Spleen (tissue), 11 donors: ENCODE data around the gene VDAC1. TPM values are rescaled to one million over a fixed set of nuclear protein-coding genes. Genes with fewer than 3 reads are reported as not detected.

Source experiments
- DNase-seq: peaks from one replicate; pipeline ENCODE4 v3.0.0-alpha.2; 2020
- H3K27ac ChIP-seq, 8 donors: fragments of 200-600 bp; sonication (generic) in 7 of 8; 1 replicate in 4 of 8; 2 replicates in 4 of 8; pipeline versions ENCODE4 v1.5.0 to v1.8.0; 2016 to 2021; ENCODE audit warnings: inconsistent platforms in 4 of 8, mild to moderate bottlenecking in 4 of 8, moderate library complexity in 1 of 8
- H3K27me3 ChIP-seq, 7 donors: fragments of 200-600 bp; sonication (generic) in 6 of 7; replicated peaks in 1 of 7; 1 replicate in 4 of 7; 2 replicates in 3 of 7; pipeline versions ENCODE4 v1.5.0 to v1.8.0; 2016 to 2021; ENCODE audit warnings: inconsistent platforms in 3 of 7, mild to moderate bottlenecking in 1 of 7
- H3K36me3 ChIP-seq, 6 donors: fragments of 200-600 bp; sonication (generic) in 5 of 6; 1 replicate in 4 of 6; 2 replicates in 2 of 6; pipeline versions ENCODE4 v1.5.0 to v1.8.0; 2016 to 2021; ENCODE audit warnings: inconsistent platforms in 2 of 6
- H3K4me1 ChIP-seq, 6 donors: fragments of 200-600 bp; sonication (generic) in 5 of 6; 1 replicate in 3 of 6; 2 replicates in 3 of 6; pipeline versions ENCODE4 v1.5.0 to v1.8.0; 2016 to 2021; ENCODE audit warnings: inconsistent platforms in 3 of 6
- H3K4me3 ChIP-seq, 8 donors: fragments of 200-600 bp; sonication (generic) in 7 of 8; 1 replicate in 4 of 8; 2 replicates in 4 of 8; pipeline versions ENCODE4 v1.5.0 to v1.8.0; 2016 to 2021; ENCODE audit warnings: inconsistent platforms in 4 of 8, mild to moderate bottlenecking in 4 of 8, moderate library complexity in 2 of 8
- H3K9me3 ChIP-seq, 8 donors: fragments of 200-600 bp; sonication (generic) in 7 of 8; 1 replicate in 4 of 8; 2 replicates in 4 of 8; pipeline versions ENCODE4 v1.5.0 to v1.8.0; 2016 to 2021; ENCODE audit warnings: inconsistent platforms in 4 of 8
- POLR2A ChIP-seq, 3 donors: fragments of 450-650 bp; IDR thresholded peaks; one replicate each; pipeline ENCODE4 v1.5.1; 2017; ENCODE audit warnings: antibody characterized with exemption in 3 of 3, mild to moderate bottlenecking in 1 of 3
- POLR2AphosphoS5 ChIP-seq, 3 donors: sonication (generic); formaldehyde crosslinking; IDR thresholded peaks; one replicate each; pipeline ENCODE4 v1.5.1; 2017; ENCODE audit warnings: antibody characterized with exemption in 3 of 3
- WGBS, 5 donors: extraction: QIAGEN DNeasy Blood & Tissue Kit in 3 of 5; methylation state at CpG; one replicate each; pipeline versions ENCODE4 v1.1.5 to v1.1.7; 2013 to 2018; 5-methylcytosine and 5-hydroxymethylcytosine counted together
- intact Hi-C: fragments of 100-400 bp; cut with DNase I; formaldehyde crosslinking; loops from one replicate; pipeline ENCODE4 v1.15.0; 2023; ENCODE audit warnings: low total_unique reads
- polyA plus RNA-seq, 3 donors: library from polyadenylated mRNA; stranded (reverse); fragments of 200-250 nt; gene quantifications; one replicate each; pipeline ENCODE4 v1.2.1, GENCODE V29; 2013
- total RNA-seq, 7 donors: library from RNA; depleted of rRNA in 3 of 7; stranded (reverse); fragments of >200 nt in 3 of 7; fragmentation: NEBNext Ultra II Directional in 4 of 7; extraction: Animal tissue kit (Norgen Biotek cat#: 25700) in 4 of 7; gene quantifications; one replicate each; pipeline versions ENCODE4 v1.1.0 to v1.2.1, GENCODE V29; 2016 to 2021
- TF ChIP-seq, protein P1 (sequence below), 11 experiments: fragments of 200-600 bp in 7 of 11; fragments of 450-650 bp in 4 of 11; sonication (generic) in 4 of 11; IDR thresholded peaks in 8 of 11; conservative IDR thresholded peaks in 3 of 11; 1 replicate in 7 of 11; 2 replicates in 4 of 11; pipeline versions ENCODE4 v1.4.0 to v1.8.0; 2016 to 2021; ENCODE audit warnings: antibody characterized with exemption in 11 of 11, inconsistent platforms in 4 of 11, mild to moderate bottlenecking in 1 of 11
- donor health status: healthy with polysubstance abuse.
- donor health status: DM: no; HTN: no; CAD: no; lungs with moderate emphysema.
- donor health status: DM: no; HTN: no; CAD: no.
- donor health status: Bipolar disorder and iron deficiency.
- donor health status: healthy.
- donor health status: DM: no; HTN: no; CAD: no.
- donor health status: DM: yes; HTN: yes; CAD: no.

VDAC1 gene
- total and polyA plus RNA-seq, 10 donors: 53.3 to 100 (median 84.7) TPM

DNA sequence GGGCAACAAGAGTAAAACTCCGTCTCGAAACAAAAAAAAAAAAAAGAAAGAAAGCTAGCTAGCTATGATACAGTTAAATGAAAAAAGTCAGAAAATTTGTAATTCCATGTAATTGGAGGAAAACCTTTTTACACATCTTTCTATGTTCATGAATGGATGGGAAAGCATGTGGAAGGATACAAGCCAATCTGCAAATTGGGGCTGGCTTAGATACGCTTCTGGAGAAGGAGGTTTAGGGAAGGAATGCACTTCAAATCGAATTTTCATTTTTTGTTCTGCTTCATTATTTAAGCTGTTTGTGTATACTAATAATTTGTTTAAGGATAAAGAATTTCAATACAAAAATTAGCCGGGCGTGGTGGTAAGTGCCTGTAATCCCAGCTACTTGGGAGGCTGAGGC, 6.7 kb downstream of the VDAC1 start:
- Histone ChIP-seq H3K36me3 (peaks cover 0 to 18% (median 2%) of the 10 kb centered on the region in 6 donors), H3K4me3 (no peak overlapping the region), H3K9me3 (no peaks in the 10 kb centered on the region), H3K4me1 (peaks cover 18 to 99% (median 67%) of the 10 kb centered on the region in 6 donors), H3K27ac (no peak overlapping the region), H3K27me3 (no peaks in the 10 kb centered on the region)
- 87 to 92% (median 90%) methylated on average over 6 of the region's 6 CpGs for WGBS, 5 donors
- DNase-seq: no peak
- TF ChIP-seq POLR2AphosphoS5 (IDR thresholded peaks at IDR 0.05) (no peak), POLR2A (IDR thresholded peaks at IDR 0.05) (no peak)
- TF ChIP-seq, protein P1, sequence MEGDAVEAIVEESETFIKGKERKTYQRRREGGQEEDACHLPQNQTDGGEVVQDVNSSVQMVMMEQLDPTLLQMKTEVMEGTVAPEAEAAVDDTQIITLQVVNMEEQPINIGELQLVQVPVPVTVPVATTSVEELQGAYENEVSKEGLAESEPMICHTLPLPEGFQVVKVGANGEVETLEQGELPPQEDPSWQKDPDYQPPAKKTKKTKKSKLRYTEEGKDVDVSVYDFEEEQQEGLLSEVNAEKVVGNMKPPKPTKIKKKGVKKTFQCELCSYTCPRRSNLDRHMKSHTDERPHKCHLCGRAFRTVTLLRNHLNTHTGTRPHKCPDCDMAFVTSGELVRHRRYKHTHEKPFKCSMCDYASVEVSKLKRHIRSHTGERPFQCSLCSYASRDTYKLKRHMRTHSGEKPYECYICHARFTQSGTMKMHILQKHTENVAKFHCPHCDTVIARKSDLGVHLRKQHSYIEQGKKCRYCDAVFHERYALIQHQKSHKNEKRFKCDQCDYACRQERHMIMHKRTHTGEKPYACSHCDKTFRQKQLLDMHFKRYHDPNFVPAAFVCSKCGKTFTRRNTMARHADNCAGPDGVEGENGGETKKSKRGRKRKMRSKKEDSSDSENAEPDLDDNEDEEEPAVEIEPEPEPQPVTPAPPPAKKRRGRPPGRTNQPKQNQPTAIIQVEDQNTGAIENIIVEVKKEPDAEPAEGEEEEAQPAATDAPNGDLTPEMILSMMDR (IDR thresholded peaks at IDR 0.05 in 8 of 11, conservative IDR thresholded peaks at IDR 0.05 in 3 of 11): no peak
- intact Hi-C loops: no loop called here

DNA sequence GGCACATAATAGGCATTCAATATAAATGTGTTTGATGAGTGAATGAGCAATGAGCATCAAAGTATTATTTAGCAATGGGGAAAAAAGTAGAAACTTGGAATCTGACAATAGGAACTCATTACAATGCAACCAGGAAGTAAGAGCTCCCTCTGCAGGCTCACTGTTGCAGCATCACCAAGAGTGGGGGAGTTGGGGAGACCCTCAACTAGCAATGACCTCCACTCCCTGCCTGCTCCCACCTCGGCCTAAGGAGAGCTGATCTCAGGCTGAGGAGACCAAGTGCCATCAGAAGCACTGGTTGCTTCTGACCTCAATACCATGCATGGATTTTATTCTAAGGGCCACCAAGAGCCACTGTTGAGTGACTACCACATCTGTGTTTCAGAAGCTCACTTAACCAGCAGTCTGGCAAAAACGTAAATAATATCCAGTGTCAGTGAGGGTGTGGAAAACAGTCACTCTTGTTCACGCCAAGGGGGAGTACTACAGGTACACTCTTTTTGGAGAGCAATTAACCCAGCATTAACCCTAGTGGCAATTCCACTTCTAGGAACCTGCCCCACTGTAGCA, 8.0 kb downstream of the VDAC1 start:
- H3K4me1 ChIP-seq: peaks cover 7 to 96% (median 62%) of the 10 kb centered on the region in 6 donors

DNA sequence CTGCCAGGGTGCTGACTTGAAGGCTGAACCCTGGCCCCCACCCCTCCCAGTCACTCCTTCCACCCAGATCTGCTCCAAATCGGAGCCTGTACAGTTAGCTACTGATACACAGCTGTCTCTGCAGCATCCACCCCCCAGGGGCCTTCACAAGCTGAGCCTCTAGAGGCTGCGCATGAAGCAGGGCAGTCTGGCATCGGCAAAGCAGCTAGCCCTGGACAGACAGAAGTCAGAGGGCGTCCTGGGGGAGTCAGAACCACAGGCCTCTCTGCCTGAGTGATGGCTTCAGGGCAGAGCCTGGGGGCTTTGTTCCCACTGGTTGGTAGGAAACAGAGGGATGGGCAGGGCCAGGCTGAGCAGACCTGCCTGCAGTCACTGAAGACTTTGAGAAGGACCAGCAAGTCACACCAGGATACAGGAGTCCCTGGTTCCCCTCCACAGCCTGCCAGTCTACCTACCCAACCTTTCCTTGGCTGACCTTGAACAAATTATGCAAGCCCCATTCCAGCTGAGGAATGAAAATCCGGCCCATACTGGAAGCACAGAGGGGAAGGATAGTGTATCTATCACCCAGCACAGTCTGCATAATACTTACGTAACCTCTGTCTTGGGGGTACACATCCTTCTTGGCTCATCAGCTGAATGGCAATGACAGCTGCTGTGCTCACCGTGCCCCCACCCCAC, 8.8 kb downstream of the VDAC1 start:
- Histone ChIP-seq H3K9me3 (no peaks in the 10 kb centered on the region), H3K4me3 (no peak overlapping the region), H3K36me3 (peaks cover 0 to 28% (median 7%) of the 10 kb centered on the region in 6 donors), H3K4me1 (peaks cover 7 to 89% (median 59%) of the 10 kb centered on the region in 6 donors), H3K27me3 (no peaks in the 10 kb centered on the region), H3K27ac (no peak overlapping the region)
- intact Hi-C loops: no loop called here
- TF ChIP-seq POLR2AphosphoS5 (IDR thresholded peaks at IDR 0.05) (no peak), POLR2A (IDR thresholded peaks at IDR 0.05) (no peak)
- TF ChIP-seq, protein P1 (IDR thresholded peaks at IDR 0.05 in 8 of 11, conservative IDR thresholded peaks at IDR 0.05 in 3 of 11): no peak
- peak; percentile 67 for DNase-seq
- WGBS, 5 donors: 68 to 83% (median 73%) methylated on average over 6 to 7 of the region's 7 CpGs

More for the DNA sequence above, 8.0 kb downstream of the VDAC1 start:
- Histone ChIP-seq H3K36me3 (peaks cover 0 to 28% (median 3%) of the 10 kb centered on the region in 6 donors), H3K27me3 (no peaks in the 10 kb centered on the region), H3K4me3 (no peak overlapping the region), H3K9me3 (no peaks in the 10 kb centered on the region), H3K27ac (no peak overlapping the region)
- peak; percentile 43 for DNase-seq
- TF ChIP-seq POLR2A (IDR thresholded peaks at IDR 0.05) (no peak), POLR2AphosphoS5 (IDR thresholded peaks at IDR 0.05) (no peak)
- TF ChIP-seq, protein P1 (IDR thresholded peaks at IDR 0.05 in 8 of 11, conservative IDR thresholded peaks at IDR 0.05 in 3 of 11): peak in 5 of 11 experiments; percentile 14 to 40 (median 35)
- WGBS, 5 donors: 69 to 84% (median 81%) methylated on average over 3 of the region's 3 CpGs
- intact Hi-C loops: no loop called here

DNA sequence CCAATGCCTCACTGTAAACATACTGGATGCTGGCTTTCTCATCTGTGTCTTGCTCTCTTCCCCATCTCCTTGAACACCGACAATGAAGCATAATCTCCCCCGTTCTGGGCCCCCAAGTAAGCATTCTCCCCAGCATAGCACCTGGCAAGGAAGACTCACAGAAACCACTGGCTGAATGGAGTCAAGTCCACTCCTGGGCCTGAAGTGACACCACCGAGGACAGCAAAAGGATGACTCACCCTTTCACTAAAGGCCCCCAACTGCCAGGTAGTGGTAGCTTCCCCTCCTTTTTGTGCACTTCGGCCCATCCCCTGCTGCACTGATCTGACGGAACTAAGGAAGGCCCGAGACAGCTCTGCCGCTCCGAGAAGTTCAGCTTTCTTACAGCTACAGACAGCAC, 9.4 kb downstream of the VDAC1 start:
- Histone ChIP-seq H3K4me1 (peaks cover 7 to 82% (median 56%) of the 10 kb centered on the region in 6 donors), H3K4me3 (no peak overlapping the region), H3K36me3 (peaks cover 0 to 29% (median 12%) of the 10 kb centered on the region in 6 donors), H3K9me3 (no peaks in the 10 kb centered on the region), H3K27me3 (no peaks in the 10 kb centered on the region), H3K27ac (no peak overlapping the region)
- no peak for TF ChIP-seq POLR2A (IDR thresholded peaks at IDR 0.05)
- TF ChIP-seq, protein P1 (IDR thresholded peaks at IDR 0.05 in 8 of 11, conservative IDR thresholded peaks at IDR 0.05 in 3 of 11): no peak
- no peak for TF ChIP-seq POLR2AphosphoS5 (IDR thresholded peaks at IDR 0.05)
- intact Hi-C loops: no loop called here
- 77 to 82% (median 78%) methylated on average over 8 of the region's 8 CpGs for WGBS, 5 donors
- DNase-seq: peak; percentile 19
